IPS DF 19.7 (cell line): ENCODE measurements around the gene CDKL2.
"Not testable (repeated sequence)": the region's sequence is repeated elsewhere in the genome, so short reads cannot be mapped to it uniquely, and the experiment has no call there.

Experiments used
- DNase-seq: peaks from one replicate; pipeline ENCODE4 v3.0.0-alpha.2; 2013; ENCODE audit warnings: low read depth, low spot score

The CDKL2 gene

DNA sequence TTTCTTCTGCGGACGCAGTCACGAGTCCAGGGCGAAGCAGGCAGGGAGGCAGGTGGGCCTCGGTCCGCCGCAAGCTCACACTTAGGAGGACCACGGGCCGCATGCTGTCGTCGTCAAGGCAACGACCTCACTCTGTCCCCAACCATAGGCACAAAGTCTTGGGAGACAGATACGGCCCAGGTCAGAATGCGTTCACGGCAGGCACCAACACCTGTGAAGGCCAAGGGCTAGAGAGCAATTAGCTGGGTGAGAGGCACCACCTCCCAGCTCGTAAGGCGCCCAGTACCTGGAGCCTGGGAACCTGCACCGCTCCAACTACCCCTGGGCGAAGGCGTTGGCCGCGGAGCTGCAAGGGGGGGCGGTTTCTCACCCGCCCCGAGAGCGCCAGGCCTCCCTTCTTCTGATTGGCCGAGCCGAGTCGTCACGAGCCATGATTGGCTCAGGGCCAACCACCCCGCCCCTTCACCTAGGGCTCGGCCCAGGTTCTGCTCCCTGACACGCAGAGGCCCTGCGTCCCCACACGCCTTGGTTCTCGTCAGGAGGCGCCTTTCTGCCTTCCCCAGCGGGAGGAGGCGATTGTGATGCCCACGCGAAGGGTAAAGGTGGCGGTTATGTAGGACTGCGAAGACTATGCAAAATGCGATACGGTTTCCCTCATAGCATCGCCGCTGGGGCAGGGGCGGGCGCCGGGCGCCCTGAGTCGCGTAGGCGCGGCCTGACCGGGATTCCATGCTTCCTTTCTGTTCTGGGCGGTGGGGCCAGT lies at the start of gene CDKL2:
TSS of gene CDKL2 (minus strand) at position 355 of the 763 bp plus-strand sequence. CDS start 4,540 bp downstream, outside the sequence.
- peak; percentile 63 for DNase-seq

DNA sequence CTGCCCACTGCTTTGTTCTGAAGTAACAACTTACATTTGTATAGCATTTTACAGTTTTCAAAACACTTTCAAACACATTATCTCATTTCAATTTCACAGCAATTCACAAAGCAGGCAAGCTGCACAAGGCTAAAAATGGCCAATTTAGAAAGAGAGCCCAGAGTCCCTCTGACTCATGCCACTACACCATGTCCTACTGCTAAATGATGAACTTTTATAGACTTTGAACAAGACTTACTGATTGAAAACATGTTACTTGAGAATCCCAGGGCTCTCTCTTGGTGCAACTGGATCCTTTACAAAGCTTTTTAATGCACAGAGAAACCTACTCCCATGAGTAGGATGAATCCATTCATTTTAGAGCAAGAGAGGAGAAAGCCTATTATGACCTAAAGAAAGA lies 48.6 kb upstream of the CDKL2 start:
- no peak for DNase-seq

DNA sequence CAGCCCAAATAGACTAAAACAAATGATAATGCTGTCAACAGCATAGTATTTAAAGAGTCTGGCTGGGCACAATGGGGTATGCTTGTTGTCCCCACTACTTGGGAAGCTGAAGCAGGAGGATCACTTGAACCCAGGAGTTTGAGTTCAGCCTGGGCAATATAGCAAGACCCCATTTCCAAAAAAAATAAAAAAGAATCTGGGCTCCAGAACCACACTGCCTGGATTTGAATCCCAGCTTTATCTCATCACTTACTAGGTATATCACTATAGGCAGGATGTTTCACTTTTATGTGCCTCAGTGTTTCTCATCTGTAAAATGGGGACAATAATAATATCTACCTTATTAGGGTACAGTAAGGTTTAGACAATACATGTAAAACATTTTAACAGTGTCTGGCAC lies 48.1 kb upstream of the CDKL2 start:
- DNase-seq, result no peak

DNA sequence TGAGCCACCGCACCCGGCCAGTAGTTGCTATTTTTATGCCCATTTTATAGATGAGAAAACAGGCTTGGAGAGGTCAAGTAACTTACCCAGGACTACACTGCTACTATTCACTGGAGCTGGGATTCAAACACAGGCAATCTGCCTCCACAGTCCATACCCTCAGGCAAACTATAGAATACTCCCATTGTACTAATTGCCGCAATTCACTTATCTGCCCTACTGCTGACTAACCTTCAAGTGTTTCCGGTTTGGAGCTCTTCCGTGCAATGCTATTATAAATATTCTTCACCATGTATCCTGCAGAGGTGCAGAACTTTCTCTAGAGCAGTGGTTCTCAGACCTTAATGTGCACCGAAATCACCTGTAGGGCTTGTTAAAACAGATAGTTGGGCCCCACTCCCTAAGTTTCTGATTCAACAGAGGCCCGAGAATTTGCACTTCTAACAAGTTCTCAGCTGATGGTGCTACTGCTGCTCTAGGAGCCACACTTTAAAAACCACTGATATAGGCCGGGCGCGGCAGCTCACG lies 44.7 kb upstream of the CDKL2 start:
- DNase-seq, result no peak

DNA sequence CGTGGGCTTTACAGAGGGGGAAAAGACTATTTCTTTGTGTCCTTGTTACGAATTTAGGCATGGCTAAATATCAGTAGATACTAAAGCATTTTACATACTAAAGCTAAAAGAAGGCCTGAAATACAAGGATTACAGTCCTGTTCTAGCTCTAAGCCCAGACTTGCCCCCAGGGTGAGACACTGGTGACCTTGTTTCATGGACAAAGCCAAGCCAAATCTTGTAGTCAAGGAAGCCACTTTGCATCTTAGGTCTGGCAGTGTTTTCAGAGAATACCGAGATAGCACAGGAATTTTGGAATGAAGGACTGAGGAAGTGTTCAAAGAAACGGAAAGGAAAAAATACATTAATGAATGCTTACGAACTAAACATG lies 43.6 kb upstream of the CDKL2 start:
- no peak for DNase-seq

DNA sequence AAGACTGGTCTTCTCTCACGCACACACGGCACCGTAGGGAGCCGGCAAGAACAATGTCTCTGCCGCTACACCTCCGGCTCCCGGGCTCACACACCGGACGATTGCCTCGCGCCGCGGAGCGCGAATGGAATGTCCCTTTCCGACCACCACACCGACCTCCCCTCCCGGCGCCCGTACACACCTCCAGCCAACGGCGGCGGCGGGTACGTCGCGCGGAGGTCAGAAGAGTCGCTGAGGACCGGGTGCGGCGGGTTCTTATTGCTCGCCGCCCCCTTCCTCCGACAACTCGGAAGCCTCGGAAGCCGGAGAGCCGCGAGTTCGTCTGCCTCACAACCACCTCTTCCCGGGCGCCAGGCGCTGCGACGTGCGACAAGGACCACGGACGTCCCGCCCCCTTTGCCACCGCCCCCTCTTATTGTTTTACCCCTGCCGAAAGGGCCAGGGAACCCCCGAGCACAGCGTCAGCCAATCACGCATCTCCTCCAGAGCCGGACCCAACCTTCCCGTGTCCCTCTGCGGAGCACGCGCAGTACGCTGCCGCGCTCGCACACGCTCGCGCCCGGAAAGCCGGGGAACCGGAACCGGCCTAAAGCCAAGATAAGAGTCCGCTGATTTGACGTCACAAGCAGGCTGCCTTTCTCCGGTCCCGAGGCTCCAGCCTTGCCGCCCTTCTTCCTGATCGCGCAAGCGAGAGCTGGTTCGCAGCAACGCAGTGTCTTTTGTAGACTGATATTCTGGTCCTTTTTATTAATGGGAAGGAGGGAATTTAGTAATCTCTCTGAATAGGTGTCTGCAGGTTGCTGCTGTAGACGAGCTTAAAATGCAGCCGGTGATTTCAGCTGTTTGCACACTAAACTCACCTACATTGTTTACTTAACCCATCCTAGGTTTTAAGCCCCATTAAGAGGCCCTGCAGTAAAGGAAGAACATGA lies 43.0 kb upstream of the CDKL2 start, which contains the start of gene G3BP2:
TSS of gene G3BP2 (minus strand) at position 385 of the 932 bp plus-strand sequence. CDS start 11,386 bp downstream, outside the sequence.
- peak; percentile 93 for DNase-seq

DNA sequence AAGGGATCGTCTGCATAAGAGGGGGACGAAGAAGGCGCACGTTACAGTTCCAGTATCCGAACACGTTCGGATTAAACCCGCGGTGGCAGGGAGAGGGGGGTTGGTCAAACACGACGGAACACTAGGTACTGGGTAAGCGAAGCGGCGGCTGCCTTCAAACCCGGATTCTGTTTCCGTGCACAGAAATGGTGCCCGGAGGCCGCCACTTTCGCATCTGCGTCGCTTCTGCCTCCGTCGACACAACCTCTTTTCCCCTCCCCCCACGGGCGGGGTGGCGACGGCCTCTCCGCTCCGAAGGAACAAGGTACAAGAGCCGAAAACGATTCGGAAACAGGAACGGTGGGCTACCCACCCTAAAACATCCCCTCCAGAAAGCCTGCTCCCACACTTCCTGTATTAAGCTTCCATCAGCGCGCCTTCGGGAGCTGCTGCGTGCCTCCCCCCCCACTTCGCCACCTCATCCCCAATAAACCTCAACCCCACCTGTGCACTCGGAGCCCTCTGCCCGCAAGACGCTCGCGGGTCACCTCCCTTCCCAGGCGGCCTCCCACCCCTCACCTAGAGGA lies 42.2 kb upstream of the CDKL2 start:
- DNase-seq, result no peak

DNA sequence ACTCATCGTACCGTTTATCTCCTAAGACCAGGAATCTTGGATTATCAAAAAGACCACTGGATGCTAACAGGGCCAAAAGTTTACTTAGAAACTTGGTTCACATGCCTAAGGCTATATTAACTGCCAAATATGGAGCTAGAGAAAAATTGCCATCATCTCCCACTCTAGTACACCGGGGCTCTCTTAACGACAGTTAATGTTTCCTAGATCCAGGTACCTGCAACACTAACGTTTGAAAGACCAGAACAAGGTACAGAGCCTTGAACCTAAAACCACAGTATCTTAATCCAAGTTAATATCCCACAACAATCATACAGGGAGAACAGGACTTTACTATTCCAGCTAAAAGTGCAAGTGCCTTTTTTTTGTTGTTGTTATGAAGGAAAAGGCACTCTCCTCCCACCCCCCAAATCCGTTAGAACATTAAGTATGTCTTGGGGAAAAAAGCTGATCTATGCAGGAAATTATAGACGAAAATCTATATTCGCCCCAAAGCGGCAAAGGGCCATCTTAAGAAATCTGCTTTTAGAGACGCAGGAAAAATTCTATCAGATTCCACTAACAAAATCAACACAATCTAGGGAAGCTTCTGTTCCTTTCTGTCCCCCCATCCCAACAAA lies 41.6 kb upstream of the CDKL2 start:
- DNase-seq, result no peak

DNA sequence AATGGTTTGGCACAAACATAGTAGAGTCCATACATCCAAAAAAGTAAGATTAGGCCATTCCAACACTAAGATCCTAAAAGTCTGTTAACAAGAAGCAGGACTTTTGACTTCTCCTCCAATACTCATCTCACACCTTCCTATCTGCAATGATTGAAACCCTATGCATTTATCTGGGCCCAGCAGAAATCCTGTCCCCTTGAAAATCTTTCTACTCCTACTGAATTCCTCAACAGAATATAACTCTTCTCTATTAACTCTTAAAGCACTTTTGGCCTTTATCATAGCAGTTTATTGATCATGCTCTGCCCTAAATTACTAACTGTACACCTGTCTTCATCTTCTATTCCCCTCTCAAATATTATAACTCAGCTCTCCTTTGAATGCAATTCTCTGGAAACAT lies 38.3 kb upstream of the CDKL2 start:
- no peak for DNase-seq

DNA sequence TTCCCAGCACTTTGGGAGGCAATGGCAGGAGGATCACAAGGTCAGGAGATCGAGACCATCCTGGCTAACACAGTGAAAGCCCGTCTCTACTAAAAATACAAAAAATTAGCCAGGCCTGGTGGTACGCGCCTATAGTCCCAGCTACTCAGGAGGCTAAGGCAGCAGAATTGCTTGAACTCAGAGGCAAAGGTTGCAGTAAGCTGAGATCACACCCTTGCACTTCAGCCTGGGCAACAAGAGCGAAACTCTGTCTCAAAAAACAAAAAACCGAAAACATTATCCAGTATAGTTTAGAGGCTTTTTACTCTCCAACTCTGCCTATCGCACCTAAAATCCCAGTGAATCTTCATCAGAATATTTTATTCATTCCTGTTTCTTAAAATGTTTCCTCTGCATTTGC lies 37.3 kb upstream of the CDKL2 start:
- DNase-seq, result not testable (repeated sequence)

DNA sequence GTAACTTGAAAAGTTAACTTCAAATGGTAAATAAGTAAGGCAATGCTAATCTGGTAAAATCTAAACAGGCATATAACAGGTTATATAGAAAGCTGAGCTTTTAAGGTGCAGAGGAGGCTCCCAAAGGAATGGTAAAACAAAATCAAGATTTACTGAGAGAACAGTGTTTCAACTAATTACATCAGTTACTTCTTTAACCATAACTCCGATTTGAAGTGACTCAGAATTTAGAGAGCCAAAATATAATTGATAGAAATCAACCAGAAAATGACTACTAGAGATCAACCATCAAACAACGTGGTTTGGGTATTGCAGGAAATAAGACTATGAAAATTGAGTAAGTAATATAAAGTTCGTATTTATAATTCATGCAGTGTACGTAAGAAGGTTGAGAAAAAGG lies 36.0 kb upstream of the CDKL2 start:
- no peak for DNase-seq

DNA sequence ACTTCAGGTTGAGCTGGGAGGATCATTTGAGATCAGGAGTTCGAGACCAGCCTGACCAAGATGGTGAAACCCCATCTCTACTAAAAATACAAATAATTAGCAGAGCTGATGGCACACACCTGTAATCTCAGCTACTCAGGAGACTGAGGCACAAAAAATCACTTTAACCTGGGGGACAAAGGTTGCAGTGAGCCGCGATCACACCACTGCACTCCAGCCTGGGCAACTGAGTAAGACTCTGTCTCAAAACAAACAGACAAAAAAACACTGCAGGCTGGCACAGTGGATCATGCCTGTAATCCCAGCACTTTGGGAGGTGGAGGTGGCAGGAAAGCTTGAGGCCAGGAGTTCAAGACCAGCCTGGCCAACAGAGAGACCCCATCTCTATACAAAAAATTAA lies 34.3 kb upstream of the CDKL2 start:
- DNase-seq, result not testable (repeated sequence)

DNA sequence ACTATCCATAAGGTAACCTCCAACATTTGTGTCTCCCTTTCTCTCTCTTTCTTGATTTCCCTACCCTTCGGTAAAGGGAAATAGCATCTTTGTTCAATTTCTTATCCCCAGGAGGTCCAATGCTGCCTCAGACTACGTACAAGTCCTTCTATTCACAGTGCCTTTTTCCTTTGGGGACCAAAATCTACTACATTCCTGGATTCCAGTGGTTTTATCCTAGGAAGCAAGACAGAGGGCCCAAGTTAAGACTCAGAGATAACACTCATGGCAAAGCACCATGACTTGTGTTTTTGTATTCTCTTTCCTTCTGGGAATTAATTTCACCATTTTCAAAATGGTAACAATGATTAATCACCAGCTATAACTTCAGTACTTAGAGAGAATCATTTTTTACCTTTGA lies 32.3 kb upstream of the CDKL2 start:
- DNase-seq, result no peak

DNA sequence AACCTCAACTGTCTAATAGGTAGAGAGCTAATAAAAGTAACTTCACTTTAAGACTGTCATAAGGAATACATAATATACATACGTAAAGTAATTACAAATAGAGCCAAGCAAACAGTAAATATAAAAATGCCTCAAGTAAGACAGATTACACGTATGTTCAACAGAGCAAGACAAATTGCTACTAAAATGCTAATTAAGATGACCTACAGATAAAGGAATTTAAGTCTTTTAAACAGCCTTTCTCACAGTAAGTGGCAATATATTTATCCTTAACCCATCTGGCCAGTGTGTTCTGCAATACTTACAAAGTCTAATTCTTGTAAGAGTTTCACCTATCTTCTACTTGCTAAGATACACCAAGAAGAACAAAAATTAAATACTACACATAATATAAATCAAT lies 30.2 kb upstream of the CDKL2 start:
- no peak for DNase-seq

DNA sequence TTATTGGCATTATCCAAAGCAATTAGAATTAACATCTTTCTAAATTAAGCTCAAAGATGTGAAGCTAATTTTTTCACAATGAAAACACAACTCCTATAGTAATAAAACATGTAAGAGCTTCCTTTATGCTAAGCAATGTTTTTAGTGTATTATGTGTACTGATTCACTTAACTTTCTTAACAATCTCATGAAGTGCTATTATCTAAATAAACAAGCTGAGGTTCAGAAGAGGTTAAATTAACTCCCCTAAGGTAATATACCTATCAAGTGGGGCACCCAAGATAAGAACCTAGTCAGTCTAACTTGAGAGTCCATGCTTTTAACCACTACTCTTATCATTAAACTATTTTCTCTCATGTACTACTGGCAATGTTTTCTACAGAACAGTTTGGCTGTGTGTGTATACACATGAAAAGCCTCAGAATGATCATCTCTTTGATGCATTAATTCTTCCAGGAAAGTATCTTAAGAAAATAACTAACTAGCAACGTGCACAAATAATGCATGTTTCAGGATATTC lies 29.2 kb upstream of the CDKL2 start:
- no peak for DNase-seq

DNA sequence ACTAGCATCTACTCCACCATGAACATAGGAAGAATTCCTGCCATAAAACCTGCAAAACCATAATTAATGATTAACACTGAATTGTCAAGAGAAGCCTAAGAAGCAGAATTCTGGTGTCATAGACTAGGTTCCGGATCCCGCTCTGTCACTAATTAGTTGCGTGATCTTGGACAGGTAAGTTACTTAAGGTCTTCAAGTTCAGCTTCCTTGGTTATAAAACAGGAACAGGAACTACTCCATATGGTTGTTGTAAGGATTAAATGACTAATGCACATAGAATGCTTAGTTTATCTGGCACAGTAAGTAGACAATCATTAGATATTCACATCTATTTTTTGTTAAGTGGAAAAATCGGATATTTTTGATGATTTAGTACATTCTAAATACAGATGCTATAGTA lies 28.5 kb upstream of the CDKL2 start:
- no peak for DNase-seq

DNA sequence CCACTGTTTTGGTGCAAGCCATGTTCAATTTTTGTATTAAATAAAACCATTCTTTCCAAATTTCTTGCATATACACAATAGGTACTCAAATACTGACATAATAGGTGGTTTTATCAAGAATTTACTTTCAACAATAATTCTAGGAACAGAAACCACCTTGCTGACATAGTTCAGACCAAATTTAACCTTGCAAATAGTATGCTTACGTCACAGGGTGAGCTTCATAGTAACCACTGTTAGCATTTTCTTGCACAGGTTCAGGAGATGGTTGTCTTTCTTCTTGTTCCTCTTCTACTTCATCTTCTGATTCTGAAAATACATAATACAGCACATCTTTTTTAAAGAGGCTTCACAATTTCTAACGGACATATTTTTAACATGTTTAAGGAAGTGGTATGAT lies 25.2 kb upstream of the CDKL2 start:
- no peak for DNase-seq

DNA sequence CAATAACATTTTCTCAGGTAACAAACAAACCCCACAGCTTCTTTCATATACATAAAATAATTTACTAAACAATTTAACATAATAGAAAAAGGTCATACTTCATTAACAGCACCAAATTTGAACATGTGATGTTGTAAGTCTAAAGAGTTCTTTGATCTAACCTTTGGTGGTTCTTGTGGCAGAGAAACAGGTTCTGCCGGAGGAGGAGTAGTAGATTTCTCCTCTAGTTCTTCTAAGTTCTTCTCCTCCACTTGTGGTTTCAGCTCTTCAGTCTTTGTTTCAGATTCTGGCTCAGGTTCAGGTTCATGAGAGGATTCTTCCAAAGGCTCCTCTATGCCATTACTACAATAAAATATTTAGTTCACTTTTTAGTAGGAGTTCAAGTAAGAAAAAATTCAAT lies 24.6 kb upstream of the CDKL2 start:
- DNase-seq, result no peak

DNA sequence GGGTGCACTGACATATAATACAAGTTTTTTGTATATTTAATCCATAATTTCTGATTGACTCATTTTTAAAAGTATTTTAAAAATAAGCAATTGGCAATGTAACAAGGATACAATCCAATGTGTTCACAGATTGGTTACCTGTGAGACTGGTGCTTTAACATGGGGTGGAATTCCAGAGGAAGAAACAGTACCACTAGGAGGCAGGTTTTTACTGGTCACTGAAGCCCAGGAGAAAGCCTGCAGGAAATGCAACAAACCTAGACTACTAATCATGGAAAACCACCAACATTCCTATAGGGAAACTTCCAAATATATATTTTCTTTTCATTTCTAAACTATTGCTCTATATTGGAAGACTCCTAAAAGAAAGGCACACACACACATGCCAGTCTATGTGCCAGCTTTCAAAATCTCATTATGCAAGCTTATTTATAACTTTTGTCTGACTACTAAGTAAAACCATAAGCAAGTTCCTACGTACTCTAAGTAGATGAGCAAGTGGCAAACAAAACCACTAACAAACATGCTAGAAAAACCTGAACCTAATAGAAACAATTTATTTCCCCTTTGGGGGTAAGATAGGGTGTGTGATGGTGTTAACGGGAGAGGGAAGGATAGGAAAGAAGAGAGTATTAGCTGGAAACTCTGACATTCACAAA lies 23.6 kb upstream of the CDKL2 start:
- DNase-seq, result no peak

DNA sequence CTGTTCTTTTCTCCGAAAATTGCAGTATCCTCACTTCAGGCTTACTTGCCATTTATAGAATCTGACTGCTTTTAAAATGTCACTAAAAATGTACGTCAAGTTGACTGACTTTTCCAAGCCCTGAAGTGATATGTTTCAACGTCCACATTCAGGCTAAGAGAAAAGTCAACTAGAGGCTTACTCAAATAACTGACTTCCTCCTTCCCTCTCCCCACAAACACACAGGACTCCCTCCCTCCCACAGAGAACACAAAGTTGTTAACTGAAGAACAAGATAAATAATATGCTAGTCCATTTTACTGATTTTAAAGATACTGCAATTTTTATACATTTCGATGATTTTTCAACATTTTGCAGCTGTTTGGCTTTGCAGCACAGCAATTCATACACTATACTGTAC lies 13.8 kb upstream of the CDKL2 start:
- no peak for DNase-seq

DNA sequence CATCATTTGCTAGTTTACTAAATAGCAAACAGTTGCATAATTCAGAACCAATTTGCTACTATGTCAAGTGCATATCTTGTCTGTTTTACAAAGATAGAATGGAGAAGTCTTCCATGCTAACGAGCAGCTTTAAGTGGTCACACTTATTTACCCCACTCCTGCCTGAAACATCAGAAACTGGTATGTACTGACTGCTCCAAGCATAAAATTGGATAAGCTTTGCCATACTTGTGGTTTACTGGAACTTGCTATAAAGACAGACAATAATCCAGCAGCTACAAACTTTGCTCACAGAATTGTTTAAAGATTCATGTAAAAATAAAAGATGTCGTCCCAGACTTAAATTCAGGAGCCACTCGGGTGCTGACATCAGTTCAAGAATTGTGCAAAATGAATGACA lies 13.3 kb upstream of the CDKL2 start:
- no peak for DNase-seq
